GM12875 (cell line): Measurements from ENCODE around the gene HSPB6.

Source experiments
- H3K4me3 ChIP-seq: one replicate; pipeline ENCODE4 v1.5.1; 2011; ENCODE audit warnings: low read depth, low read length, control low read depth
- CTCF ChIP-seq: IDR thresholded peaks from 2 replicates; pipeline ENCODE4 v1.5.1; 2011; ENCODE audit warnings: low read depth, mild to moderate bottlenecking, control low read depth, inconsistent platforms, low read length, moderate library complexity, borderline replicate concordance; ENCODE audit not compliant: insufficient read depth

HSPB6 gene

GRCh38 chr19:35783469-35784434 lies 26.9 kb upstream of the HSPB6 start:
- no peak overlapping the region for H3K4me3 ChIP-seq
- no peak for TF ChIP-seq CTCF

- H3K4me3 ChIP-seq, result no peak overlapping the region
- TF ChIP-seq CTCF, result no peak
Observed at GRCh38 chr19:35782589-35782988, 25.8 kb upstream of the HSPB6 start.

- H3K4me3 ChIP-seq, result no peak overlapping the region
- no peak for TF ChIP-seq CTCF
Observed at GRCh38 chr19:35781650-35782049, 24.8 kb upstream of the HSPB6 start.

- TF ChIP-seq CTCF, result no peak
- H3K4me3 ChIP-seq, result no peak overlapping the region
Observed at GRCh38 chr19:35780717-35781116, 23.9 kb upstream of the HSPB6 start.

GRCh38 chr19:35780058-35780457 lies 23.2 kb upstream of the HSPB6 start:
- no peak overlapping the region for H3K4me3 ChIP-seq
- TF ChIP-seq CTCF, result no peak

GRCh38 chr19:35779033-35779432 lies 22.2 kb upstream of the HSPB6 start:
- H3K4me3 ChIP-seq, result no peak overlapping the region
- TF ChIP-seq CTCF, result no peak

GRCh38 chr19:35777961-35778360 lies 21.1 kb upstream of the HSPB6 start:
- no peak for TF ChIP-seq CTCF
- H3K4me3 ChIP-seq, result no peak overlapping the region
